ENCODE data around the gene ADAMTS13.

ADAMTS13 gene

GRCh38 chr9:133454943-133455673 is 32.9 kb downstream of the ADAMTS13 start:
- DNase-seq (ENCODE audit: low spot score): no peak

- DNase-seq (ENCODE audit: low spot score): no peak
Observed at GRCh38 chr9:133455936-133456335, 33.8 kb downstream of the ADAMTS13 start.

- no peak for DNase-seq (ENCODE audit: low spot score)
Observed at GRCh38 chr9:133456409-133456808, 34.2 kb downstream of the ADAMTS13 start.

- DNase-seq (ENCODE audit: low spot score): no peak
Observed at GRCh38 chr9:133457233-133457632, 35.1 kb downstream of the ADAMTS13 start.

DNA sequence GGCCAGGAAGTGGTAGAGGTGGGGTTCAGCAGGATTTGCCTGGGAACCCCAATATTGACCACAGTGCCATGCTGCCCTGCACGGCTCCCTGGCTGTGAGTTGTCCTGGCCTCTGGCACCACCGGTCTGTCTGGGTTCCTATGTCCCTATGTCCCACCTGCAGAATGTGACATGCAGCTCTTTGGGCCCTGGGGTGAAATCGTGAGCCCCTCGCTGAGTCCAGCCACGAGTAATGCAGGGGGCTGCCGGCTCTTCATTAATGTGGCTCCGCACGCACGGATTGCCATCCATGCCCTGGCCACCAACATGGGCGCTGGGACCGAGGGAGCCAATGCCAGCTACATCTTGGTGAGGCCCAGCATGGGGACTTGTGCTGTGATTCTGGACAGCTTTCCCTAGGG is 35.6 kb downstream of the ADAMTS13 start:
- DNase-seq (ENCODE audit: low spot score): no peak

- no peak for DNase-seq (ENCODE audit: low spot score)
Observed at GRCh38 chr9:133458643-133459312, 36.6 kb downstream of the ADAMTS13 start.

DNA sequence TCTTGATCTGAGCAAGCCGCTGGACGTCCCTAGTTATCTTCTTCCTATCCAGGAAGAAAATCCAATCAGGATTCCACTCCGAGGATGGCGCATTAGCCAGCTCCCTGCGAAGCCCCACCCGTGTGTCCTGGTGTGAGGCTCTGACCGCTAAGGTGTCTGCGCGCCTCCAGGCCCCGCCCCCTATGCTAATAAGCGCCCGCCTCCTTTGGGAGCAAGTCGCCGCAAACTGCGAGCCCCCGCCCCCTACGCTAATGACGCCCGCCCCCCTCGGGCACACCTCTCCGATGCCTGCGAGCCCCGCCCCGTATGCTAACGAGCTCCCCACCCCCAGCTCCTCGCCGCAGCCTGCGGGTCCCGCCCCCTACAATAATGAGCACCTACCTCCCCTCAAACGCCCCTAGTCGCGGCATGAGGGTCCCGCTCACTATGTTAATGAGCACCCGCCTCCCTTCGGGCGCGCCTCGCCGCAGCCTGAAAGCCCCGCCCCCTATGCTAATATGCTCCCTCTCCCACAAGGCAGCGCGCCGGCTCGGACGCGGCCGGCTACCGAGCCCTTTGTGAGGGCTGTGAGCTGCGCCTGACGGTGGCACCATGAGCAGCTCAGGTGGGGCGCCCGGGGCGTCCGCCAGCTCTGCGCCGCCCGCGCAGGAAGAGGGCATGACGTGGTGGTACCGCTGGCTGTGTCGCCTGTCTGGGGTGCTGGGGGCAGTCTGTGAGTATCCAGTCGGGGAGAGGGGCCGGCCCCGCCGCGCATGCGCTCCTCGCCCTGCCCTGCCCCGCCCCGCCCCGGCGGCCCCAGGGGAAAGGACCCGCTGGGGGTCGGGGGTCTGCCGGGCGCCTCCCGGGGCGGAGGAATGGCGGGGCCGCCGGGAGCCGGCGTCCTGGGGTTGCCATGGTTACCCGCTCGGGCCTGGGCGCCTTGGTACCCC is 37.6 kb downstream of the ADAMTS13 start, which contains the start of gene CACFD1:
Gene CACFD1 (plus strand): TSS at position 503 of the 929 bp plus-strand sequence. CDS start 89 bp downstream, at position 592.
- DNase-seq (ENCODE audit: low spot score): peak; percentile 96

GRCh38 chr9:133460405-133461175 is 38.4 kb downstream of the ADAMTS13 start:
- peak; percentile 43 for DNase-seq (ENCODE audit: low spot score)

DNA sequence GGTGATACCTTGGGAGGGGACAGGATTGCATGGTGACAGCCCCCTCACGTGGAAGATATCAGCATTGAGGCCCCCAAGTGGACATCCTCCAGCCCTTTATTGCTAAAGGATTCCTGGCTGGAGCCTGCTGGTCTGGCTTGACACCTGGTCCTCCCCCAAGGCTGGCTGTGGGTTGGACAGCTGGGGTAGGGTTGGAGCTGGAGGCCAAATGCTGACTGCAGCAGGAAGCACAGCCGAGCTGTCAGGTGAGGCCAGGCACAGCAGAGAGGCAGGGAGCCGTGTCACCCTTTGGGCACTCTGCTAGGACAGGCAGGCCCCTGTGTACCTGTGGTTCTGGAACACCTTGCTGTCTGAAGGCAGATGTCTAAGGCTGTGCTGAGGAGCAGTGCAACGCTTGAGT is 39.8 kb downstream of the ADAMTS13 start:
- DNase-seq (ENCODE audit: low spot score): no peak

DNA sequence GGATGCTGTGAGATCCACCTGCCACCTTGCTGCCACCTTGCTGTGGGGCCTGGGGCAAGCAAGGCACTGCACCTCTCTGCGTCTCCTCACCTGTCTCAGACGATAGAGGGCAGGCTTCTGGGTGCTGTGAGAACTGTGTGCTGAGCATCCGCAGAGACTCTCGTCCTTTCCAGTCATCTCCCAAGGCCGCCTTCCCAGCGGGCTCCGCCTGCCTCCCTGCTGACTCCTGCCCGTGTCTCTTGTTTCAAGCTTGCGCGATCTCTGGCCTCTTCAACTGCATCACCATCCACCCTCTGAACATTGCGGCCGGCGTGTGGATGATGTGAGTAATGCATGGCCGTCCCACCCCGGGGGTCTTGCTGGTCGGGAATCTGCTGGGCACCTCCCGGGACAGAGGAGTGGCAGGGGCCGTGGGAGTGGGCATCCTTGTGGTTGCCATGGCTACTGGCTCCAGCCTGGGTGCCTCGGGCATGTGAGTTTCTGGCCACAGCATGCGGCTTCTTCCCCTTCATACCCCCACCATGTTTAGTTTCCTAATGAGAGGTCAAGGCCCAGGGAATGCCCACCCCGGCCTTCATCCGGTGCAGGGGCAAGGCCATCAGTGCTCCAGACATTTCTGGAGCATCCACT is 41.2 kb downstream of the ADAMTS13 start:
- DNase-seq (ENCODE audit: low spot score): no peak

- no peak for DNase-seq (ENCODE audit: low spot score)
Observed at GRCh38 chr9:133463864-133464615, 41.9 kb downstream of the ADAMTS13 start.

DNA sequence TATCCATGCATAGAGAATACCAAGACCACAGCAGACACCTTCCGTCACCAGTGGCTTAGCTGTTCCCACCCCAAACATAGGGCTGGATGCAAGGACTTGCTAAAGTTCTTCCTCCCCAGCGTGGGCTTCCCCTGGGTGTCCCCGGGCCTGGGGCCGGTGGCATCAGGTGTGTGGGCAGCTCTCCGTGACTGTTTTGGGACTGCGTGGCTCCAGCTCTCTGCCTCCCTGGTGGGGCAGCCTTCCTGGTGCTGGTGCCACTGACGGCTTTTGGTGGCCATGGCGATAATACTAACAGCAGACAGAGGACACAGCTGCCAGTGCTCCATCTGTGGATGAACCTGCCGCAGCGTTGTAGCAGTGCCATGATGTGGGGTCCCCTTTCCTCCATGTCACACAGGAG is 42.5 kb downstream of the ADAMTS13 start:
- DNase-seq (ENCODE audit: low spot score): no peak

- DNase-seq (ENCODE audit: low spot score): no peak
Observed at GRCh38 chr9:133465984-133466383, 43.8 kb downstream of the ADAMTS13 start.

DNA sequence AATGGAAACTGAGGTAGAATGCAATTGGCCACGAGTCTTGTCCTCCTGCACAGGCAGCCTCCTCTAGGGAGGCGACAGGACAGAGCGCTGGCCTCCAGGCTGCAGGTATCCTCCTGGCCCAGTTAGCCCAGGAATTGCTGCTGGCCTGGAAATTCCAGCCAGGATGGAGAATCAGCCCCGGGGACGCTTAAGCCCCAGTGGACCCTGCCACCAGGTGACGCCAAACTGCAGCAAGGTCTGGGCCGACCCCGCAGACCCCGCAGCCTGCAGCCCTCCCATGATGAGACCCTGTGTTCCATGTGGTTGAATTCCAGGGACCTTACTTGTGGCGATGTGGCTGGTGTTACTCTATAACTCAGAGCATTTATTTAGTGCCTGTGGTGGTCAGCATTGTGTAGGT is 44.9 kb downstream of the ADAMTS13 start:
- no peak for DNase-seq (ENCODE audit: low spot score)

DNA sequence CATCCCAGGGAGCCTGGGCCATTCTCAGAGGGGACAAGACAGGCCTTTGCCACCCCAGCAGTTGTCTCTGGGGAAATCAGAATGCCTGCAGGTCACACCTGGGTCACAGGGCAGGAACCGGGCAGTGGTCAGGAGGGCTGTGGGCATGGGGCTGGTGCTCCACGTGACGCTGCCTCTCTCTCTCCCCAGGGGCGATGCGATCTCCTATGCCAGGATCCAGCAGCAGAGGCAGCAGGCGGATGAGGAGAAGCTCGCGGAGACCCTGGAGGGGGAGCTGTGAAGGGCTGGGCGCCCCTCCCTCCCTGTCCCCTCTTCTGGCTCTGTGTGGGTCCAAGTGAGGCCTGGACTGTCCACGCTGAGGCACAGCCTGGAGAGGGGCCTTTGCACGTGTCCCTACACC is 46.2 kb downstream of the ADAMTS13 start:
- DNase-seq (ENCODE audit: low spot score): no peak

- no peak for DNase-seq (ENCODE audit: low spot score)
Observed at GRCh38 chr9:133468777-133469421, 46.7 kb downstream of the ADAMTS13 start.

DNA sequence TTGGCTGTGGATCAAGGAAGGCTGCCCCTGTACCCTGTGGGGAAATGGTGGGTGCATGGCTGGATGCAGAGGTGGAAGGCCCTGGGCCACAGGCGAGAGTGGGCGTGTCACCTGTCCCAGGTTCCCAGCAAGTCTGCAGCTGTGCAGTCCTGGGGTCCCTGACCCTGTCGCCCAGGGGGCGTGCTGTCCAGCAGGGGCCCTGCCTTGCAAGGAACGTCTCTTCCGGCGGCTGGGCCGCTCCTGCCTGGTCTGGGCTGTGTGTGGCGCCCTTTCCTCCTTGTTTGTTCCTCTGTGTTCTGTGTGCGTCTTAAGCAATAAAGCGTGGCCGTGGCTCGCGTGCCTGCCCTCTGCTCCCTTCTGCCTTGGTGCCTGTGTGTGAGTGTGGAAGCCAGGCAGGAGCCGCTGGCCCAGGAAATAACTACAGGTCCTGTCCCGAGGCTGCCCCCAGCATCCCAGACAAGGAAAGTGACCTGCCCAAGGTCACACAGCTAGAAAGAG is 48.3 kb downstream of the ADAMTS13 start:
- DNase-seq (ENCODE audit: low spot score): no peak

GRCh38 chr9:133470988-133471387 is 48.8 kb downstream of the ADAMTS13 start:
- DNase-seq (ENCODE audit: low spot score): no peak

GRCh38 chr9:133471551-133472276 is 49.5 kb downstream of the ADAMTS13 start:
- no peak for DNase-seq (ENCODE audit: low spot score)

Measured in LoVo (cell line).